Endodermal cell (in vitro differentiated cells): ENCODE data around the gene GPR3. TPM values are rescaled to one million over a fixed set of nuclear protein-coding genes. Genes with fewer than 3 reads are reported as not detected.

Source experiments
- DNase-seq: peaks from one replicate; pipeline ENCODE4 v3.0.0-alpha.2; 2017
- H3K27ac ChIP-seq: 2 replicates; pipeline ENCODE4 v1.5.1; 2013; ENCODE audit warnings: mild to moderate bottlenecking, low read depth, low read length, moderate library complexity
- H3K27me3 ChIP-seq: 2 replicates; pipeline ENCODE4 v1.6.1; 2013; ENCODE audit warnings: mild to moderate bottlenecking, low read length, moderate library complexity; ENCODE audit not compliant: insufficient read depth, control insufficient read depth, poor library complexity, severe bottlenecking
- H3K36me3 ChIP-seq: 2 replicates; pipeline ENCODE4 v1.7.0; 2013; ENCODE audit warnings: mild to moderate bottlenecking, low read length, moderate library complexity; ENCODE audit not compliant: control insufficient read depth, insufficient read depth
- H3K4me1 ChIP-seq: one replicate; pipeline ENCODE4 v1.7.0; 2013; ENCODE audit warnings: low read length; ENCODE audit not compliant: control insufficient read depth, insufficient read depth
- H3K4me3 ChIP-seq: 2 replicates; pipeline ENCODE4 v1.5.1; 2013; ENCODE audit warnings: mild to moderate bottlenecking, low read length, moderate library complexity
- H3K9ac ChIP-seq: 2 replicates; pipeline ENCODE4 v1.6.1; 2013; ENCODE audit warnings: mild to moderate bottlenecking, low read length, moderate library complexity; ENCODE audit not compliant: poor library complexity, severe bottlenecking; ENCODE audit errors: extremely low read depth
- H3K9me3 ChIP-seq: 2 replicates; pipeline ENCODE4 v1.6.1; 2013; ENCODE audit warnings: mild to moderate bottlenecking, low read length, moderate library complexity; ENCODE audit not compliant: control insufficient read depth
- H3K27ac Mint-ChIP-seq: 2 replicates; pipeline ENCODE4 v1.8.0; 2020; ENCODE audit warnings: mixed read lengths
- H3K27me3 Mint-ChIP-seq: 2 replicates; pipeline ENCODE4 v1.8.0; 2021; ENCODE audit warnings: mild to moderate bottlenecking, mixed read lengths; ENCODE audit not compliant: insufficient read depth
- H3K36me3 Mint-ChIP-seq: 2 replicates; pipeline ENCODE4 v1.8.0; 2020; ENCODE audit warnings: low read depth, mixed read lengths
- H3K4me1 Mint-ChIP-seq: 2 replicates; pipeline ENCODE4 v1.8.0; 2020; ENCODE audit warnings: mixed read lengths
- H3K4me3 Mint-ChIP-seq: 2 replicates; pipeline ENCODE4 v1.8.0; 2020; ENCODE audit warnings: mild to moderate bottlenecking, moderate library complexity, mixed read lengths
- H3K9me3 Mint-ChIP-seq: 2 replicates; pipeline ENCODE4 v1.8.0; 2020; ENCODE audit warnings: mild to moderate bottlenecking, mixed read lengths
- WGBS, 2 experiments: methylation state at CpG; one replicate each; pipeline versions ENCODE4 v1.1.5 to v1.1.7; 2013; ENCODE audit warnings: missing lambda C conversion rate in 2 of 2, mixed read lengths in 1 of 2; ENCODE audit not compliant: insufficient coverage in 1 of 2, insufficient read length in 1 of 2; 5-methylcytosine and 5-hydroxymethylcytosine counted together
- total RNA-seq, 2 donors: library from RNA; stranded (reverse); fragmentation: NEBNext Ultra II Directional in 1 of 2; extraction: Animal tissue kit (Norgen Biotek cat#: 25700) in 1 of 2; gene quantifications; 2 replicates in 1 of 2; 3 replicates in 1 of 2; pipeline ENCODE4 v1.2.1, GENCODE V29; 2021
- TF ChIP-seq, protein P1 (sequence below): fragments of 200-600 bp; sonication (generic); conservative IDR thresholded peaks from 2 replicates; pipeline ENCODE4 v1.5.0; 2021; ENCODE audit warnings: antibody characterized with exemption, mild to moderate bottlenecking

Gene GPR3
- total RNA-seq, 2 donors from 2014 or later: 3.5 to 4.1 TPM

DNA sequence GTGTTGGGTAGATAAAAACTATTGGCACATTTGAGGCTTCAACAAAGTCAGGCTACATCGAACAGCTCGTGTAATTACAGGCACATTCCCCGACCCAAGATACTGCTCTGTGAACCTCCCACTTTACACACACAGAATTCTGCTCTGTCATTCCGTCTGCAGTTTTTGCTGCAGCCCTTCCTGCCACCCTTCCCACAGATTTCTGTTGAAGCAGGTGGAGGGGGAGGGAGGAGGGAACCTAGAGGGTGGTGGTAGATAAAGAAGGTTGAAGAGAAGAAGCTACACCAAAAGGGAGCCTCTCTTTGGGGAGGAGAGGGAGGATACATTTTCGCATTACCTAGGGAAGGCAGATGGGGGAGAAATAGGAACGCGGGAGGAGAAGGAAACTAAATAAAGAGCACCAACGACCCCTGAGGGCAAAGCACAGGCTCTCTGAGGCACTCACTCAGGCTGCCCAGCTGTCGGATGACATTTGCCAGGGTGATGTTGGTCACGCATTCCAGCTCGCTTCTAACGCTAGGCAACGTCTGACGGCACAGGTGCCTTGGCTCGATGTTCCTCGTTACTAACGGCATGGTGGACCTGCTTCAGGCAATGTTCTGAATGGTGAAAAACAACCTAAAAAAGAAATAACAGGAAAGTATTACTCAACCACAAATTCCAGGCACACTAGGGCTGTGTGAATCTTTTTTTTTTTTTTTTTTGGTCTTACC is 36.0 kb downstream of the GPR3 start:
- H3K36me3 ChIP-seq: peaks cover 28% of the 10 kb centered on the region
- Mint-ChIP-seq H3K4me1 (peaks cover 46% of the 10 kb centered on the region), H3K36me3 (peaks cover 18% of the 10 kb centered on the region), H3K9me3 (no peaks in the 10 kb centered on the region), H3K4me3 (peak overlapping the region; percentile 17), H3K27ac (peak overlapping the region; percentile 98), H3K27me3 (no peaks in the 10 kb centered on the region)
- 35 to 52% methylated on average over 5 to 16 of the region's 17 CpGs for WGBS, 2 experiments
- H3K9ac ChIP-seq: peak overlapping the region; percentile 22
- TF ChIP-seq, protein P1, sequence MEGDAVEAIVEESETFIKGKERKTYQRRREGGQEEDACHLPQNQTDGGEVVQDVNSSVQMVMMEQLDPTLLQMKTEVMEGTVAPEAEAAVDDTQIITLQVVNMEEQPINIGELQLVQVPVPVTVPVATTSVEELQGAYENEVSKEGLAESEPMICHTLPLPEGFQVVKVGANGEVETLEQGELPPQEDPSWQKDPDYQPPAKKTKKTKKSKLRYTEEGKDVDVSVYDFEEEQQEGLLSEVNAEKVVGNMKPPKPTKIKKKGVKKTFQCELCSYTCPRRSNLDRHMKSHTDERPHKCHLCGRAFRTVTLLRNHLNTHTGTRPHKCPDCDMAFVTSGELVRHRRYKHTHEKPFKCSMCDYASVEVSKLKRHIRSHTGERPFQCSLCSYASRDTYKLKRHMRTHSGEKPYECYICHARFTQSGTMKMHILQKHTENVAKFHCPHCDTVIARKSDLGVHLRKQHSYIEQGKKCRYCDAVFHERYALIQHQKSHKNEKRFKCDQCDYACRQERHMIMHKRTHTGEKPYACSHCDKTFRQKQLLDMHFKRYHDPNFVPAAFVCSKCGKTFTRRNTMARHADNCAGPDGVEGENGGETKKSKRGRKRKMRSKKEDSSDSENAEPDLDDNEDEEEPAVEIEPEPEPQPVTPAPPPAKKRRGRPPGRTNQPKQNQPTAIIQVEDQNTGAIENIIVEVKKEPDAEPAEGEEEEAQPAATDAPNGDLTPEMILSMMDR: no peak
- peak overlapping the region; percentile 20 for H3K4me3 ChIP-seq
- peak overlapping the region; percentile 93 for H3K27ac ChIP-seq
- H3K9me3 ChIP-seq: no peaks in the 10 kb centered on the region
- peak; percentile 57 for DNase-seq
- H3K27me3 ChIP-seq: no peaks in the 10 kb centered on the region
- H3K4me1 ChIP-seq: peaks cover 24% of the 10 kb centered on the region

DNA sequence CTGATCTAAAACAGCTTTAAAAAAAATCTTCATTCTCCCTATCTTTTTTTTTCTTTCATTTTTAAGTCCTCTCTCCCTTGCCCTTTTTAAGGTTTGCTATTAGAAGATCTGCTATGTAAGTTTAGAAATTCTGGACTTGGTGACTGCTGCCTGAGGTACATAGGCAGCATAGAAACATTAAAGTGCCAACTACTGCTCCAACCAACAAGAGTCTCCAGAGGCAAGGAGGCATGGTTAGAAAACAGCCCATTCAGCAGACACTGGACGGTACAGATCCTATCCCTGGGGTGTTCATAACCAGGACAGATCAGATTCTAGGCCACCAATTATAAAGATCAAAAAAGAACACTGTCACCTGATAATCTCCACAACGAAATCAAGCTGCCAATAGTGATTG is 36.6 kb downstream of the GPR3 start:
- 58 to 77% methylated on average over 2 of the region's 2 CpGs for WGBS, 2 experiments
- no peaks in the 10 kb centered on the region for H3K9me3 Mint-ChIP-seq

DNA sequence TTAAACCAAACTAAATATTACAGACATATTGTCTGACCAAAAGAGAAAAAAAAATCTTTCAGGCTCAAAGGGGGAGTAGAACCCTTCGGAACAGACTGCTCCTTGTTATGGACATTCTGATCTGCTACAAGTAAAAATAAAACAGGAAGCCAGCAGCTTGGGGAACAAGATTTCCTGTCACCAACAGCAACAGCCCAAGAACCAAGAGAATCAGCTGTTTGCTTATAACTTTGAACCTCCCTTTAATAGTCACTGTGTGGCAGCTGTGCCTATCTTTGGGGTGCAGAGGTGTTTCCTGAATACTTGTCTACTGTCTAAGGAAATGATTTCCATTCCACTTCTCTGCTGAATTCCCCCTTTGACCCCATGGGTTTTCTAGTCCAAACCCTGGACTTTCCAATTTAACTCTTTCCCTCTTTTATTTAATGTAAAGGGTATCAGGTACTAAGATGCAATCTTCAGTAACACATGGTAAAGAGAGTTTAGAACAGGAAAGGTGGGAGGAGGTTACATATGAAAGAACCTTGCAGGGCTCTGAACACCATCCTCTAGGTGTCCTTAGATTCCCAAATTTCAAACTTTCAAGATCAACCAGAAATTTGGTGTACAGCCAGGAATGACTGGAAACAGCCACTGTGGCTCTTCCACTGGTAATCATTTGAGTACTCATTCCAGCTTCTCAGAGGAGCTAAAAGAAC is 38.6 kb downstream of the GPR3 start:
- no peak overlapping the region for H3K4me3 Mint-ChIP-seq
- H3K9me3 Mint-ChIP-seq: no peaks in the 10 kb centered on the region
- DNase-seq: no peak
- Histone ChIP-seq H3K9me3 (no peaks in the 10 kb centered on the region), H3K4me1 (peaks cover 27% of the 10 kb centered on the region), H3K4me3 (no peak overlapping the region), H3K27me3 (no peaks in the 10 kb centered on the region), H3K27ac (no peak overlapping the region), H3K36me3 (peaks cover 10% of the 10 kb centered on the region), H3K9ac (no peak overlapping the region)
- H3K36me3 Mint-ChIP-seq: peaks cover 9% of the 10 kb centered on the region
- TF ChIP-seq, protein P1: no peak
- peak overlapping the region; percentile 59 for H3K27ac Mint-ChIP-seq
- H3K27me3 Mint-ChIP-seq: no peaks in the 10 kb centered on the region
- peaks cover 57% of the 10 kb centered on the region for H3K4me1 Mint-ChIP-seq
- WGBS, 2 experiments: 82 to 88% methylated on average over 1 of the region's 1 CpG

More for the DNA sequence above, 36.6 kb downstream of the GPR3 start:
- TF ChIP-seq, protein P1: no peak
- peaks cover 52% of the 10 kb centered on the region for H3K4me1 Mint-ChIP-seq
- Histone ChIP-seq H3K9ac (peak overlapping the region; percentile 22), H3K4me1 (peaks cover 24% of the 10 kb centered on the region), H3K36me3 (peaks cover 26% of the 10 kb centered on the region), H3K4me3 (no peak overlapping the region), H3K27me3 (no peaks in the 10 kb centered on the region), H3K9me3 (no peaks in the 10 kb centered on the region), H3K27ac (peak overlapping the region; percentile 93)
- DNase-seq: no peak
- H3K36me3 Mint-ChIP-seq: peaks cover 18% of the 10 kb centered on the region
- no peaks in the 10 kb centered on the region for H3K27me3 Mint-ChIP-seq
- H3K4me3 Mint-ChIP-seq: no peak overlapping the region
- peak overlapping the region; percentile 98 for H3K27ac Mint-ChIP-seq
